Upper lobe of left lung (tissue), 6 donors: ENCODE results near the gene MAD1L1. TPM values are rescaled to one million over a fixed set of nuclear protein-coding genes. Genes with fewer than 3 reads are reported as not detected.

Source experiments
- ATAC-seq, 2 donors: fragments of 200-7000 bp; cut with Tn5 transposase; one replicate each; pipeline ENCODE4 v1.9.1; 2022; ENCODE audit warnings: mild to moderate bottlenecking in 2 of 2, moderate library complexity in 2 of 2; ENCODE audit not compliant: low FRiP score in 2 of 2
- DNase-seq, 2 donors: peaks; one replicate each; pipeline ENCODE4 v3.0.0-alpha.2; 2019 to 2020
- H3K27ac ChIP-seq, 4 donors: fragments of 200-600 bp; sonication (generic); one replicate each; pipeline ENCODE4 v1.5.1; 2016 to 2019
- H3K27me3 ChIP-seq, 4 donors: fragments of 200-600 bp; sonication (generic); one replicate each; pipeline ENCODE4 v1.5.1; 2017 to 2019
- H3K36me3 ChIP-seq, 4 donors: fragments of 200-600 bp; sonication (generic); one replicate each; pipeline ENCODE4 v1.5.1; 2016 to 2019
- H3K4me1 ChIP-seq, 4 donors: fragments of 200-600 bp; sonication (generic); one replicate each; pipeline ENCODE4 v1.5.1; 2018 to 2019
- H3K4me3 ChIP-seq, 4 donors: fragments of 200-600 bp; sonication (generic); one replicate each; pipeline ENCODE4 v1.5.1; 2017 to 2019; ENCODE audit warnings: mild to moderate bottlenecking in 2 of 4, moderate library complexity in 1 of 4
- H3K9me3 ChIP-seq, 4 donors: fragments of 200-600 bp; sonication (generic); one replicate each; pipeline ENCODE4 v1.5.1; 2018 to 2019
- CTCF ChIP-seq, 6 experiments: fragments of 450-650 bp in 4 of 6; fragments of 200-600 bp in 2 of 6; sonication (generic) in 2 of 6; IDR thresholded peaks; one replicate each; pipeline ENCODE4 v1.5.1; 2016 to 2019; ENCODE audit warnings: antibody characterized with exemption in 6 of 6
- EP300 ChIP-seq, 4 donors: sonication (generic); formaldehyde crosslinking; IDR thresholded peaks; one replicate each; pipeline ENCODE4 v1.5.1; 2017; ENCODE audit warnings: antibody characterized with exemption in 4 of 4, control low read depth in 2 of 4
- POLR2A ChIP-seq, 4 donors: fragments of 450-650 bp; IDR thresholded peaks; one replicate each; pipeline ENCODE4 v1.5.1; 2016 to 2017; ENCODE audit warnings: antibody characterized with exemption in 4 of 4, mild to moderate bottlenecking in 2 of 4
- POLR2AphosphoS5 ChIP-seq, 2 donors: sonication (generic); formaldehyde crosslinking; IDR thresholded peaks; one replicate each; pipeline ENCODE4 v1.5.1; 2017; ENCODE audit warnings: antibody characterized with exemption in 2 of 2
- WGBS, 2 donors: methylation state at CpG; one replicate each; pipeline ENCODE4 v1.1.5; 2017 to 2018; 5-methylcytosine and 5-hydroxymethylcytosine counted together
- total RNA-seq, 6 donors: library from RNA; depleted of rRNA in 4 of 6; stranded (reverse); fragments of >200 nt in 4 of 6; gene quantifications; one replicate each; pipeline versions ENCODE4 v1.1.0 to v1.2.1, GENCODE V29; 2016 to 2021
- donor health status: DM: no; HTN: no; CAD: no; lungs with moderate emphysema.
- donor health status: DM: no; HTN: yes; CAD: no; lungs with severe emphysema.

Gene MAD1L1
- total RNA-seq, 6 donors from 2014 or later = 40.6 to 364 (median 65.6) TPM

- ATAC-seq (no peak), DNase-seq (peak; percentile 16 to 30)
- Histone ChIP-seq H3K36me3 (peaks cover 0 to 22% (median 4%) of the 10 kb centered on the region in 4 donors), H3K27me3 (no peaks in the 10 kb centered on the region), H3K4me3 (no peak overlapping the region), H3K4me1 (no peaks in the 10 kb centered on the region), H3K27ac (no peak overlapping the region), H3K9me3 (no peaks in the 10 kb centered on the region)
- WGBS, 2 donors = 56 to 90% methylated on average over 7 of the region's 8 CpGs
- no peak for TF ChIP-seq POLR2AphosphoS5 (IDR thresholded peaks at IDR 0.05)
- TF ChIP-seq CTCF (IDR thresholded peaks at IDR 0.05) = no peak
- TF ChIP-seq POLR2A (IDR thresholded peaks at IDR 0.05) = no peak
- TF ChIP-seq EP300 (IDR thresholded peaks at IDR 0.05) = no peak
Measured at GRCh38 chr7:2012981-2013380, 219.8 kb downstream of the MAD1L1 start.

- Histone ChIP-seq H3K27ac (no peak overlapping the region), H3K4me1 (no peaks in the 10 kb centered on the region), H3K36me3 (peaks cover 0 to 22% (median 4%) of the 10 kb centered on the region in 4 donors), H3K9me3 (no peaks in the 10 kb centered on the region), H3K4me3 (no peak overlapping the region), H3K27me3 (no peaks in the 10 kb centered on the region)
- ATAC-seq (no peak), DNase-seq (peak; percentile 12 to 62)
- 94 to 95% methylated on average over 25 to 27 of the region's 28 CpGs for WGBS, 2 donors
- no peak for TF ChIP-seq POLR2A (IDR thresholded peaks at IDR 0.05)
- no peak for TF ChIP-seq EP300 (IDR thresholded peaks at IDR 0.05)
- TF ChIP-seq POLR2AphosphoS5 (IDR thresholded peaks at IDR 0.05) = no peak
- no peak for TF ChIP-seq CTCF (IDR thresholded peaks at IDR 0.05)
Measured at GRCh38 chr7:2012044-2012900, 220.5 kb downstream of the MAD1L1 start.

- H3K4me3 ChIP-seq = no peak overlapping the region
- H3K36me3 ChIP-seq = peaks cover 0 to 22% (median 4%) of the 10 kb centered on the region in 4 donors
- WGBS, 2 donors = 96% methylated on average over 17 of the region's 17 CpGs; no CpG with 5 or more reads in 1 of the 2 donors
- DNase-seq = peak; percentile 13 to 42
- no peak overlapping the region for H3K27ac ChIP-seq
- TF ChIP-seq POLR2AphosphoS5 (IDR thresholded peaks at IDR 0.05) = no peak
- TF ChIP-seq EP300 (IDR thresholded peaks at IDR 0.05) = no peak
- TF ChIP-seq POLR2A (IDR thresholded peaks at IDR 0.05) = no peak
- TF ChIP-seq CTCF (IDR thresholded peaks at IDR 0.05) = no peak
- no peaks in the 10 kb centered on the region for H3K27me3 ChIP-seq
- no peaks in the 10 kb centered on the region for H3K4me1 ChIP-seq
- ATAC-seq = no peak
- H3K9me3 ChIP-seq = no peaks in the 10 kb centered on the region
Measured at GRCh38 chr7:2011266-2012043, 221.3 kb downstream of the MAD1L1 start.

GRCh38 chr7:2010551-2011265 is 222.0 kb downstream of the MAD1L1 start:
- Histone ChIP-seq H3K27ac (no peak overlapping the region), H3K36me3 (peaks cover 0 to 22% (median 4%) of the 10 kb centered on the region in 4 donors), H3K27me3 (no peaks in the 10 kb centered on the region), H3K9me3 (no peaks in the 10 kb centered on the region), H3K4me3 (no peak overlapping the region), H3K4me1 (no peaks in the 10 kb centered on the region)
- TF ChIP-seq POLR2A (IDR thresholded peaks at IDR 0.05) = no peak
- no peak for TF ChIP-seq EP300 (IDR thresholded peaks at IDR 0.05)
- no peak for TF ChIP-seq POLR2AphosphoS5 (IDR thresholded peaks at IDR 0.05)
- TF ChIP-seq CTCF (IDR thresholded peaks at IDR 0.05) = no peak
- WGBS, 2 donors = 93 to 94% methylated on average over 26 to 28 of the region's 29 CpGs
- no peak for ATAC-seq
- DNase-seq = peak in 1 of 2 donors; percentile 71
